ENCODE results near the gene CNGA3.

- TF ChIP-seq POLR2AphosphoS5 (IDR thresholded peaks at IDR 0.05; ENCODE audit: borderline replicate concordance, low read depth, low read length) (no peak), EZH2 (IDR thresholded peaks at IDR 0.05) (no peak), FOXP2 (optimal IDR thresholded peaks at IDR 0.05; ENCODE audit: control extremely low read depth, extremely low read length, insufficient read depth) (no peak)
Observed at GRCh38 chr2:98299211-98299905, 46.9 kb upstream of the CNGA3 start.
